ENCODE data around the gene TCF21.
"Not testable (repeated sequence)": the region's sequence is repeated elsewhere in the genome, so short reads cannot be mapped to it uniquely, and the experiment has no call there.

The TCF21 gene

GRCh38 chr6:133936352-133936751, 47.4 kb downstream of the TCF21 start:
- not testable (repeated sequence) for DNase-seq

GRCh38 chr6:133937909-133938308, 49.0 kb downstream of the TCF21 start:
- no peak for DNase-seq

- DNase-seq = no peak
Measured at GRCh38 chr6:133938533-133938932, 49.6 kb downstream of the TCF21 start.

- no peak for DNase-seq
Measured at GRCh38 chr6:133939778-133940667, 51.1 kb downstream of the TCF21 start.

Data from DMS 273 treated with DMSO at 0.1 percent for 48 hours (cell line).